Measurements from ENCODE around the gene MBP. TPM values are rescaled to one million over a fixed set of nuclear protein-coding genes. Genes with fewer than 3 reads are reported as not detected.

MBP gene
- total RNA-seq, 1 experiment from 2014 or later: 88.8 TPM

DNA sequence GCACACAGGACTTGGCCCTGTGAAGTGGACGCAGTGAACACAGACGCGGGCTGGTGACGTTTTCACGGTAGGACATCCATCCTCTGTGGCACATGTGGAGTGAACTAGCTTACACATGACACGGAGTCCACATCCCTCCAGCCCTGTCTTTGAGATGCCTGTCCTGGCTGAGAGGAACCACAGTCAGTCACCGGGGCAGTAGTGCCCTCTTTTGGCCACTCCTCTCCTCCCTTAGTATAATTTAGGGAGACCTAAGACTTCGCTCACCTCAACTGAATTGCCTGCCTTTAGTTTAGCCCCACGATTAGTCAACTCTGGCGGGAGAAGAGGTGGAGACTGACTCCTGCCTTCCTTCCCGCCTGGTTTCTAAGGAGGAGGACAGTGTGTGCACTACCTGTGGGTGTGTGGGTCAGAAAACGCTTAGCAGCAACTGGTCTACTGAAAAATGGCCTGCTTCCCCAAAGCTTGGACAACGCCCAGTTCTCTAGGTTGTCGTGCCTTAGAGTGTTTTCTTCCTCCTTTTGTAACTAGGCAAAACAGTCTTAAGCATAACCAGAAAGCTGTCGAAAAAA lies 70.6 kb downstream of the MBP start:
- intact Hi-C loops (cut with micrococcal nuclease; ENCODE audit: unreplicated experiment): no loop called here
- H3K4me1 ChIP-seq (ENCODE audit: control insufficient read depth, insufficient read depth, low read length): peaks cover 65% of the 10 kb centered on the region
- ChIA-PET POLR2A (no interaction called here), CTCF (no interaction called here)
- peak overlapping the region; percentile 49 for H3K27ac ChIP-seq (ENCODE audit: low read length)
- H3K4me3 ChIP-seq (ENCODE audit: low read depth in 2 of 2, low read length in 2 of 2): no peak overlapping the region
- ATAC-seq (peak; percentile 39), DNase-seq (ENCODE audit: low read depth, low spot score) (no peak)
- no peaks in the 10 kb centered on the region for H3K9me3 ChIP-seq (ENCODE audit: control insufficient read depth, insufficient read depth, low read depth, low read length)
- no peaks in the 10 kb centered on the region for H3K27me3 ChIP-seq (ENCODE audit: control insufficient read depth, insufficient read depth, low read length)
- no peaks in the 10 kb centered on the region; the same call in 1 of the 2 replicates for H3K36me3 ChIP-seq (ENCODE audit: control insufficient read depth, insufficient read depth, low read length)
- TF ChIP-seq, protein P1, sequence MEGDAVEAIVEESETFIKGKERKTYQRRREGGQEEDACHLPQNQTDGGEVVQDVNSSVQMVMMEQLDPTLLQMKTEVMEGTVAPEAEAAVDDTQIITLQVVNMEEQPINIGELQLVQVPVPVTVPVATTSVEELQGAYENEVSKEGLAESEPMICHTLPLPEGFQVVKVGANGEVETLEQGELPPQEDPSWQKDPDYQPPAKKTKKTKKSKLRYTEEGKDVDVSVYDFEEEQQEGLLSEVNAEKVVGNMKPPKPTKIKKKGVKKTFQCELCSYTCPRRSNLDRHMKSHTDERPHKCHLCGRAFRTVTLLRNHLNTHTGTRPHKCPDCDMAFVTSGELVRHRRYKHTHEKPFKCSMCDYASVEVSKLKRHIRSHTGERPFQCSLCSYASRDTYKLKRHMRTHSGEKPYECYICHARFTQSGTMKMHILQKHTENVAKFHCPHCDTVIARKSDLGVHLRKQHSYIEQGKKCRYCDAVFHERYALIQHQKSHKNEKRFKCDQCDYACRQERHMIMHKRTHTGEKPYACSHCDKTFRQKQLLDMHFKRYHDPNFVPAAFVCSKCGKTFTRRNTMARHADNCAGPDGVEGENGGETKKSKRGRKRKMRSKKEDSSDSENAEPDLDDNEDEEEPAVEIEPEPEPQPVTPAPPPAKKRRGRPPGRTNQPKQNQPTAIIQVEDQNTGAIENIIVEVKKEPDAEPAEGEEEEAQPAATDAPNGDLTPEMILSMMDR (IDR thresholded peaks at IDR 0.05): no peak
- TF ChIP-seq, protein P2, sequence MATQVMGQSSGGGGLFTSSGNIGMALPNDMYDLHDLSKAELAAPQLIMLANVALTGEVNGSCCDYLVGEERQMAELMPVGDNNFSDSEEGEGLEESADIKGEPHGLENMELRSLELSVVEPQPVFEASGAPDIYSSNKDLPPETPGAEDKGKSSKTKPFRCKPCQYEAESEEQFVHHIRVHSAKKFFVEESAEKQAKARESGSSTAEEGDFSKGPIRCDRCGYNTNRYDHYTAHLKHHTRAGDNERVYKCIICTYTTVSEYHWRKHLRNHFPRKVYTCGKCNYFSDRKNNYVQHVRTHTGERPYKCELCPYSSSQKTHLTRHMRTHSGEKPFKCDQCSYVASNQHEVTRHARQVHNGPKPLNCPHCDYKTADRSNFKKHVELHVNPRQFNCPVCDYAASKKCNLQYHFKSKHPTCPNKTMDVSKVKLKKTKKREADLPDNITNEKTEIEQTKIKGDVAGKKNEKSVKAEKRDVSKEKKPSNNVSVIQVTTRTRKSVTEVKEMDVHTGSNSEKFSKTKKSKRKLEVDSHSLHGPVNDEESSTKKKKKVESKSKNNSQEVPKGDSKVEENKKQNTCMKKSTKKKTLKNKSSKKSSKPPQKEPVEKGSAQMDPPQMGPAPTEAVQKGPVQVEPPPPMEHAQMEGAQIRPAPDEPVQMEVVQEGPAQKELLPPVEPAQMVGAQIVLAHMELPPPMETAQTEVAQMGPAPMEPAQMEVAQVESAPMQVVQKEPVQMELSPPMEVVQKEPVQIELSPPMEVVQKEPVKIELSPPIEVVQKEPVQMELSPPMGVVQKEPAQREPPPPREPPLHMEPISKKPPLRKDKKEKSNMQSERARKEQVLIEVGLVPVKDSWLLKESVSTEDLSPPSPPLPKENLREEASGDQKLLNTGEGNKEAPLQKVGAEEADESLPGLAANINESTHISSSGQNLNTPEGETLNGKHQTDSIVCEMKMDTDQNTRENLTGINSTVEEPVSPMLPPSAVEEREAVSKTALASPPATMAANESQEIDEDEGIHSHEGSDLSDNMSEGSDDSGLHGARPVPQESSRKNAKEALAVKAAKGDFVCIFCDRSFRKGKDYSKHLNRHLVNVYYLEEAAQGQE (IDR thresholded peaks at IDR 0.05; ENCODE audit: insufficient read depth in 1 of 2, low read depth in 2 of 2, low read length in 1 of 2): no peak
- no peak for TF ChIP-seq POLR2AphosphoS5 (IDR thresholded peaks at IDR 0.05; ENCODE audit: low read depth, low read length)
- no peak for TF ChIP-seq SIN3A (IDR thresholded peaks at IDR 0.05; ENCODE audit: borderline replicate concordance, insufficient read depth, low read depth, low read length)
- TF ChIP-seq TCF7L2 (IDR thresholded peaks at IDR 0.05; ENCODE audit: low read depth, low read length): no peak
- no TSS peak for BruUV-seq (replicated peaks)
- in situ Hi-C loops (cut with HindIII; ENCODE audit: low pct_unique_long_range_greater_than_20kb, low sequenced_read_pairs): no loop called here

DNA sequence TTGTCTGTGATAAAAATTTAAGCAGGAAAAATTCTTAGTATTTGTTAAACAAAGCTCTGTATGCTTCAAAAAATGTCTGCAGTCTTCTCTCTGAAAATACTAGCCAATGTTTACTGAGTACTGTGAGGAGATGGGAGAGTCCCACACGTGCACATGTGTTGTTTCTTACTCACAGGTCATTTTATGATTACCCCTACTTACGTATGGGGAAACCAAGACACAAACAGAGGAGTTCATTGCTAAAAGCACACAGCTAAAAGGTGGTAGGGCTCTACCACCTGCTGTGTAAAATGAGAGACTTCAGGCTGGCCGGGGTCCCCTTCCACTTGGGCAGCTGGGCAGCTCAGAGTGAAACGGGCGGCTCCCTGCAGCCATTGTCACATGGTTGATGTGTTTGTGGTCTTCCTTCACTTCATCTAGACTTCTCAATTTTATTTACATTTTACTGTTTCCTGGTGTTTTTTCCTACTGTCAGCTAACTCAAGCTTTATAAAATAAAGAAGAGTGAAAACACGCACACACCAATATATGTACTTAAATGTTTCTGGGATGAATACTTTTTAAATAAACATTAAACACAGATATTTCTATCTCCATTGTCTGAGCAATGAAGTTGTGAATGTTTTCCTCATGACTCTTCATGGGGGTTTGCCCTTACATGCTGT lies 71.2 kb downstream of the MBP start:
- BruUV-seq (replicated peaks): no TSS peak
- in situ Hi-C loops (cut with HindIII; ENCODE audit: low pct_unique_long_range_greater_than_20kb, low sequenced_read_pairs) (no loop called here), intact Hi-C loops (cut with micrococcal nuclease; ENCODE audit: unreplicated experiment) (no loop called here)
- H3K36me3 ChIP-seq (ENCODE audit: control insufficient read depth, insufficient read depth, low read length): no peaks in the 10 kb centered on the region; the same call in 1 of the 2 replicates
- POLR2A ChIA-PET: interaction anchor here (0.6 kb wide), 1 partner anchor 78 kb away, joined by 3 read pairs; no protein-coding TSS in a partner anchor
- H3K27ac ChIP-seq (ENCODE audit: low read length): peak overlapping the region; percentile 49
- H3K27me3 ChIP-seq (ENCODE audit: control insufficient read depth, insufficient read depth, low read length): no peaks in the 10 kb centered on the region
- no peak overlapping the region for H3K4me3 ChIP-seq (ENCODE audit: low read depth in 2 of 2, low read length in 2 of 2)
- peaks cover 65% of the 10 kb centered on the region for H3K4me1 ChIP-seq (ENCODE audit: control insufficient read depth, insufficient read depth, low read length)
- ATAC-seq (no peak), DNase-seq (ENCODE audit: low read depth, low spot score) (no peak)
- H3K9me3 ChIP-seq (ENCODE audit: control insufficient read depth, insufficient read depth, low read depth, low read length): no peaks in the 10 kb centered on the region
- no peak for TF ChIP-seq SIN3A (IDR thresholded peaks at IDR 0.05; ENCODE audit: borderline replicate concordance, insufficient read depth, low read depth, low read length)
- TF ChIP-seq, protein P2 (IDR thresholded peaks at IDR 0.05; ENCODE audit: insufficient read depth in 1 of 2, low read depth in 2 of 2, low read length in 1 of 2): no peak
- TF ChIP-seq, protein P1 (IDR thresholded peaks at IDR 0.05): no peak
- no peak for TF ChIP-seq TCF7L2 (IDR thresholded peaks at IDR 0.05; ENCODE audit: low read depth, low read length)
- no peak for TF ChIP-seq POLR2AphosphoS5 (IDR thresholded peaks at IDR 0.05; ENCODE audit: low read depth, low read length)
- CTCF ChIA-PET: no interaction called here
